Endodermal cell (in vitro differentiated cells): Measurements from ENCODE around the gene NCBP3. TPM values are rescaled to one million over a fixed set of nuclear protein-coding genes. Genes with fewer than 3 reads are reported as not detected.

Experiments used
- DNase-seq: peaks from one replicate; pipeline ENCODE4 v3.0.0-alpha.2; 2017
- H3K27ac ChIP-seq: 2 replicates; pipeline ENCODE4 v1.5.1; 2013; ENCODE audit warnings: mild to moderate bottlenecking, low read depth, low read length, moderate library complexity
- H3K27me3 ChIP-seq: 2 replicates; pipeline ENCODE4 v1.6.1; 2013; ENCODE audit warnings: mild to moderate bottlenecking, low read length, moderate library complexity; ENCODE audit not compliant: insufficient read depth, control insufficient read depth, poor library complexity, severe bottlenecking
- H3K36me3 ChIP-seq: 2 replicates; pipeline ENCODE4 v1.7.0; 2013; ENCODE audit warnings: mild to moderate bottlenecking, low read length, moderate library complexity; ENCODE audit not compliant: control insufficient read depth, insufficient read depth
- H3K4me1 ChIP-seq: one replicate; pipeline ENCODE4 v1.7.0; 2013; ENCODE audit warnings: low read length; ENCODE audit not compliant: control insufficient read depth, insufficient read depth
- H3K4me3 ChIP-seq: 2 replicates; pipeline ENCODE4 v1.5.1; 2013; ENCODE audit warnings: mild to moderate bottlenecking, low read length, moderate library complexity
- H3K9ac ChIP-seq: 2 replicates; pipeline ENCODE4 v1.6.1; 2013; ENCODE audit warnings: mild to moderate bottlenecking, low read length, moderate library complexity; ENCODE audit not compliant: poor library complexity, severe bottlenecking; ENCODE audit errors: extremely low read depth
- H3K9me3 ChIP-seq: 2 replicates; pipeline ENCODE4 v1.6.1; 2013; ENCODE audit warnings: mild to moderate bottlenecking, low read length, moderate library complexity; ENCODE audit not compliant: control insufficient read depth
- H3K27ac Mint-ChIP-seq: 2 replicates; pipeline ENCODE4 v1.8.0; 2020; ENCODE audit warnings: mixed read lengths
- H3K27me3 Mint-ChIP-seq: 2 replicates; pipeline ENCODE4 v1.8.0; 2021; ENCODE audit warnings: mild to moderate bottlenecking, mixed read lengths; ENCODE audit not compliant: insufficient read depth
- H3K36me3 Mint-ChIP-seq: 2 replicates; pipeline ENCODE4 v1.8.0; 2020; ENCODE audit warnings: low read depth, mixed read lengths
- H3K4me1 Mint-ChIP-seq: 2 replicates; pipeline ENCODE4 v1.8.0; 2020; ENCODE audit warnings: mixed read lengths
- H3K4me3 Mint-ChIP-seq: 2 replicates; pipeline ENCODE4 v1.8.0; 2020; ENCODE audit warnings: mild to moderate bottlenecking, moderate library complexity, mixed read lengths
- H3K9me3 Mint-ChIP-seq: 2 replicates; pipeline ENCODE4 v1.8.0; 2020; ENCODE audit warnings: mild to moderate bottlenecking, mixed read lengths
- CTCF ChIP-seq: fragments of 200-600 bp; sonication (generic); conservative IDR thresholded peaks from 2 replicates; pipeline ENCODE4 v1.5.0; 2021; ENCODE audit warnings: antibody characterized with exemption, mild to moderate bottlenecking
- WGBS, 2 experiments: methylation state at CpG; one replicate each; pipeline versions ENCODE4 v1.1.5 to v1.1.7; 2013; ENCODE audit warnings: missing lambda C conversion rate in 2 of 2, mixed read lengths in 1 of 2; ENCODE audit not compliant: insufficient coverage in 1 of 2, insufficient read length in 1 of 2; 5-methylcytosine and 5-hydroxymethylcytosine counted together
- total RNA-seq, 2 donors: library from RNA; stranded (reverse); fragmentation: NEBNext Ultra II Directional in 1 of 2; extraction: Animal tissue kit (Norgen Biotek cat#: 25700) in 1 of 2; gene quantifications; 2 replicates in 1 of 2; 3 replicates in 1 of 2; pipeline ENCODE4 v1.2.1, GENCODE V29; 2021

The NCBP3 gene
- total RNA-seq, 2 donors from 2014 or later, result 74.5 to 75.9 TPM

- peaks cover 36% of the 10 kb centered on the region for H3K27me3 Mint-ChIP-seq
- peak within 1 kb of the TSS; percentile 89 for H3K27ac Mint-ChIP-seq
- 2 to 3% methylated on average over 24 to 74 of the region's 75 CpGs for WGBS, 2 experiments
- Histone ChIP-seq H3K27ac (no peak within 1 kb of the TSS), H3K4me1 (no peaks in the 10 kb centered on the region), H3K36me3 (no peaks in the 10 kb centered on the region), H3K9ac (no peak within 1 kb of the TSS), H3K9me3 (no peaks in the 10 kb centered on the region), H3K4me3 (peak within 1 kb of the TSS; percentile 70), H3K27me3 (peaks cover 24% of the 10 kb centered on the region)
- no peaks in the 10 kb centered on the region for H3K36me3 Mint-ChIP-seq
- peak; percentile 32 for TF ChIP-seq CTCF
- peak within 1 kb of the TSS; percentile 69 for H3K4me3 Mint-ChIP-seq
- H3K4me1 Mint-ChIP-seq, result peaks cover 20% of the 10 kb centered on the region
- H3K9me3 Mint-ChIP-seq, result no peaks in the 10 kb centered on the region
- peak; percentile 98 for DNase-seq
These were observed 47.1 kb upstream of the NCBP3 start, which contains the start of gene CAMKK1 for GRCh38 chr17:3893003-3893719. Gene CAMKK1, minus strand, starts transcription at chr17:3893053. Its CDS starts 7,366 bp downstream, at chr17:3885687.

- no peak overlapping the region for H3K9ac ChIP-seq
- TF ChIP-seq CTCF, result peak; percentile 48
- H3K27ac ChIP-seq, result no peak overlapping the region
- Mint-ChIP-seq H3K9me3 (no peaks in the 10 kb centered on the region), H3K27me3 (peaks cover 36% of the 10 kb centered on the region), H3K4me1 (peaks cover 20% of the 10 kb centered on the region), H3K27ac (no peak overlapping the region), H3K36me3 (no peaks in the 10 kb centered on the region), H3K4me3 (peak overlapping the region; percentile 69)
- H3K4me3 ChIP-seq, result peak overlapping the region; percentile 67
- no peaks in the 10 kb centered on the region for H3K9me3 ChIP-seq
- peaks cover 24% of the 10 kb centered on the region for H3K27me3 ChIP-seq
- no peaks in the 10 kb centered on the region for H3K36me3 ChIP-seq
- peak; percentile 86 for DNase-seq
- WGBS, 2 experiments, result 1 to 3% methylated on average over 12 to 96 of the region's 96 CpGs
- H3K4me1 ChIP-seq, result no peaks in the 10 kb centered on the region
These were observed 46.3 kb upstream of the NCBP3 start for GRCh38 chr17:3892095-3892998.

- 28 to 29% methylated on average over 11 to 12 of the region's 12 CpGs for WGBS, 2 experiments
- H3K27me3 Mint-ChIP-seq, result peaks cover 39% of the 10 kb centered on the region
- H3K27ac ChIP-seq, result no peak overlapping the region
These were observed 45.6 kb upstream of the NCBP3 start for GRCh38 chr17:3891626-3892094.

More at GRCh38 chr17:3891626-3892094, 45.6 kb upstream of the NCBP3 start:
- H3K9me3 ChIP-seq, result no peaks in the 10 kb centered on the region
- no peaks in the 10 kb centered on the region for H3K4me1 ChIP-seq
- Mint-ChIP-seq H3K27ac (no peak overlapping the region), H3K4me1 (peaks cover 20% of the 10 kb centered on the region), H3K9me3 (no peaks in the 10 kb centered on the region), H3K36me3 (no peaks in the 10 kb centered on the region), H3K4me3 (peak overlapping the region; percentile 69)
- H3K9ac ChIP-seq, result no peak overlapping the region
- H3K36me3 ChIP-seq, result no peaks in the 10 kb centered on the region
- peak overlapping the region; percentile 67 for H3K4me3 ChIP-seq
- no peak for TF ChIP-seq CTCF
- peak; percentile 87 for DNase-seq
- peaks cover 24% of the 10 kb centered on the region for H3K27me3 ChIP-seq
